Hematopoietic multipotent progenitor cell treated with erythropoietin and hydrocortisone succinate and interleukin-3 and kit ligand, for 17 days (in vitro differentiated cells): ENCODE data around the gene GPRC5B.
A peak's percentile ranks its signal among the peaks of the same experiment; 100 is the strongest.

Experiments used
- DNase-seq: peaks from one replicate; pipeline ENCODE4 v3.0.0-alpha.2; 2015; ENCODE audit warnings: low spot score

GPRC5B gene, protein sequence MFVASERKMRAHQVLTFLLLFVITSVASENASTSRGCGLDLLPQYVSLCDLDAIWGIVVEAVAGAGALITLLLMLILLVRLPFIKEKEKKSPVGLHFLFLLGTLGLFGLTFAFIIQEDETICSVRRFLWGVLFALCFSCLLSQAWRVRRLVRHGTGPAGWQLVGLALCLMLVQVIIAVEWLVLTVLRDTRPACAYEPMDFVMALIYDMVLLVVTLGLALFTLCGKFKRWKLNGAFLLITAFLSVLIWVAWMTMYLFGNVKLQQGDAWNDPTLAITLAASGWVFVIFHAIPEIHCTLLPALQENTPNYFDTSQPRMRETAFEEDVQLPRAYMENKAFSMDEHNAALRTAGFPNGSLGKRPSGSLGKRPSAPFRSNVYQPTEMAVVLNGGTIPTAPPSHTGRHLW

DNA sequence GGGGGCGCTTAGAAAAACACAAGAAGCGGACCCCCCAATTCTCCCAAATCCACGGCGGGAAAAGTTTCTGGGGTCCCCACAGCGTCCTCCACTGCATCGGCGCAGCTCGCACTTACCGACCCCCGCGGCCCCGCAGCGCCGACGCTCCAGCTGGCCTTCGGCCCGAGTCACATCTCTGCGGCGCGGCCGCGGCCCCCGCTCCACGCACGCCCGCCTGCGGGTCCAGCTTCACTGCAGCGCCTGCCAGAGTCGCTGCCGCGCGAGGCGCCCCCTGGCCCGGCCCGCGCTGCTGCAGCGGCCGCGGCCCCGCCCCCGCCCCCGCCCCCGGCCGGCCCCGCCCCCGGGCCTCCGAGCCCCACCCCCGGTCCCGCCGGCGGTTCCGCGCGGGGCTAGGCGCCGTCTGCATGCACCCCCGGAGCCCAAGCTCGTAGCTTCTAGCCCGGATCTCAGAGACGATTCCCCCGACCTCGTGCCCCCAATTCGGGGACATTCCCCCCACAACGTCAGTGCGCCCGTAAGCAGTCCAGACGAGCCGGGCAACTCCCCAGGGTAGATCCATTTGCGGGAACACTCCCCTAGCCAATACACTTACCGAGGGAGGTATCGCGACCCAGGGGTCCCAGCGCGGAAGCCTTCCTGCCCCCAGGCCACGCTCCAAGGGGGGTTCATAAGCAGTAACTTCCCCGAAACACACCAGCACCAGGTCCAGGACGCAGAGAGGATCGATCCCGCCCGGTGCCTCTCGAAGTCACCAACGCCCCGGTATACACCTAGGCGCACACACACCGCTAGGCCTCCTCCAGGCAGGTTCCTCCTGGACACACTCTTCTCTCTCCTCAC, at the start of gene GPRC5B:
Gene GPRC5B (minus strand): TSS at position 238 of the 840 bp plus-strand sequence. CDS start 12,003 bp downstream, outside the sequence.
- DNase-seq: no peak

DNA sequence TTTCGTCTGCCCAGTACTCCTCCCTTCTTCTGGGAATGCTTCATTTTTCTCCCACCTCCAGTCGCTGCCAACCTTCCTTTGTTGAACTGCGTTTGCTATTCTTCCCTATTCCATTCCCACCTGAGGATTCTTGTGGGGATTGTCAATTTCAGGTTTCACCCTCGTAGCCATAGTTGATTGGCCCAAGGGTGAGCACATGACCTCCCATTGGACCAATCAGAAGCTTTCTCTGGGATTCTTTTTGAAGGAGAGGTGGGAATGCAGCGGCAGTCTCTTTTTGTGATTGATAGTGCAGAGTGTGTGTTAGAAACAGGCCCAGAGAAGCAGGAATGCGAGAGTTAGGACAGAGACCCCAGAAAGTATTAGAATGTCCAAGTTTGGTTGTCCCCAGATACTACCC, 49.1 kb upstream of the GPRC5B start:
- no peak for DNase-seq

DNA sequence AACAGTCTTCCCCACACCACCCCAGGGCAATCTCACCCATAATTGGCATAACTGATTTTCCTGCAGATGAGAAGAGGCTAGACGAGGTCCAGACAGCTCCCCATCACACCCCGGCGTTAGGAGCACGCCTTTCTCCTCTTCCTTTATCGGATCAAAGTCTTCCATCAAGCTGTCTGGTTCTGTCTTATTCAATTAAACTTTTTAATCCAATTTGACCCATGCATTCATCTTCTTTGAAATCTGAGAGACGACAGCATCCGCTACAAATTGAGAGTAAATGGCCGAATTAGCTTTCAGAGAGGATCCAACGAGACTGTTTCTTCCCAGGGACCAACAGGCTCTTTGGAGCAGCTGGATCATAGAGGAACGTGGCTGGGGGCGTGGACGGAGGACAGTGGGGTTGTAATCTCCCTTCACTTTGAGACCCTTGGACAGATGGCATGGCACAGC, 44.4 kb upstream of the GPRC5B start:
- DNase-seq: no peak

DNA sequence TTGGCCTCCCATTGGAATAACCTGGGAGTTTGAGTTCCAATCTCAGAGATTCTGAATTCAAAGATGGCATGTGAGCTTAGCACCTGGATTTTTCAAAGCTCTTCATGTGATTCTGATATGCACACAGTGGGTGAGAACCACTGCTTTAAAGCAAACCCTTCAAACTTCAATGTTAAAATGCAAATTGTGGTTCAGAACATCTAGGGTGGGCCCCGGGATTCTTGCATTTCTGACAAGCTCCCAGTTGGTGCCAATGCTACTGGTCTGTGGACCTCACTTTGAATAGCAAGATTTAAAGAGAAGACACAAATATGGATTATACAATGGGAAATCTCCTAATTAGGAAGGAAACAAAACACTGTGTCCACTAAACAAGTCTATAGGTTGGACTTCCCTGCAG, 43.8 kb upstream of the GPRC5B start:
- DNase-seq: no peak

DNA sequence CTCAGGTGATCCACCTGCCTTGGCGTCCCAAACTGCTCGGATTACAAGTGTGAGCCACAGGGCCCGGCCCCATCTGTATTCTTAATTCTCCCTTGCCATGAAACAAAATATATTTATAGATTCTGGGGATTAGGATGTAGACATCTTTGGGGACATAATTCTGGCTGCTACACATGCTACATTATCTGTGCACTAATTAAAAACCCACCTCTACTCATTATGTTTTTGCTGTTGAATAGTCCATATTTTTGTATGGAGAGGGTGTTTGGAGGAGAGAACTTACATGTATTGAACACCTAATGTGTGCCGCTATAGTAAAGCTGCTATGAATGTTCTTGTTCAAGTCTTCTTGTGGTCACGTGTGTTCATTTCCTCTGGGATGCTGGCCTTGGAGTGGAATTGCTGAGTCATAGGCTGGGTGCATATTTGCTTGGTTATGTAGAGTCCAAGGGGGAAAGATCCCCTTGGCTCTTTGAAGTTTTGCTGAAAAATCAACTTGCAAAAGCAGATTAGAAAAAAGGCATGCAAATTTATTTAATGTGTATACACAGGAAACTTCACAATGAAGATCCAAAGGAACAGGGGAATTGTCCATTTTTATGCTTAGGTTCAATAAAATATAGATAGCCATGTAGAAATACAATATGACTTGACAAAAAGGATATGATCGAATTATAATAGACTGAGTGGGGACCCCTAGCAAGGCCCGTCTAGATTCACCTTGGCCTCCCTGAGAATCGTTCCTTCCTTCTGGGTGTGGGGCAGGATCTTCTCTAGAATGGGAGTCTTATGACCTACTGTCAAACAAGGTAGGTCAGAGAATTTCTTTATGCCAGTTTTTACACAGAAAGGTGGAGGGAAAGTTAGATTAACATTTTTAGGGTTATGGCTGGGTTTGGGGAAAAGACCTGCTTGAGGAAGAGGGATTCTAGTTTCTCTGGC, 42.1 kb upstream of the GPRC5B start:
- no peak for DNase-seq

DNA sequence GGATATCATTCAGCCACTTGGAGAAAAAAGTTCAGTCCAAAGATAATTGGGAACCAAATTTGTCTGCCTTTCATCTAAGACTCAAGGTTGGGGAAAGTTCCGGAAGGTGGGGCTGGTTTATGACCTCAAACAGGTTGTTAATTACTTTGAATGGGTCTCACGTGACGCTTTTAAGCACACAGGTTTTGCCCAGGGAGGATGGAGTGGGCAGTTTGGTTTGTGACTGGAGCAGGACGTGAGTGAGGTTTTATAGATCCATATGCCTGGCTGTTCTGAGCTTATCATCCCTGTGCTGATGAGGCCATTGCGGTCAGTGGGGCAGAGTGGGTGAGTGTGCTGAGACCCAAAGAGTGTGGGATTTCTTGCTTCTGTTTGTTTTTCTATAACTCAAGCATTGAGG, 38.7 kb upstream of the GPRC5B start:
- DNase-seq: no peak

DNA sequence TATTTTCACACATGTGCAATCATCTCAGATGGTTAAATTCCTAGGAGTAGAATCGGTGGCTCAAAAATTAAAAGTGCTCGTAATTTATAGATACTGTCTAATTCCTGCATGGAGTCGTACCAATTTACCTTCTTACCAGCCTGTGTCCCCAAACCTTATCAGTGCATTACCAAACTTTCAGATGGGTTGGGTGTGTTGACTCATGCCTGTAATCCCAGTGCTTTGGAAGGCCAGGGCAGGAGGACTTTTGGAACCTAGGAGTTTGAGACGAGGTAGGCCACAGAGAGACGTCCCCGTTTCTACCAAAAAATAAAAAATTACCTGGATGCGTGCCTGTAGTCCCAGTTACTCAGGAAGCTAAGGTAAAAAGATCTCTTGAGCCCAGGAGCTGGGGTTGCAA, 34.5 kb upstream of the GPRC5B start:
- no peak for DNase-seq

DNA sequence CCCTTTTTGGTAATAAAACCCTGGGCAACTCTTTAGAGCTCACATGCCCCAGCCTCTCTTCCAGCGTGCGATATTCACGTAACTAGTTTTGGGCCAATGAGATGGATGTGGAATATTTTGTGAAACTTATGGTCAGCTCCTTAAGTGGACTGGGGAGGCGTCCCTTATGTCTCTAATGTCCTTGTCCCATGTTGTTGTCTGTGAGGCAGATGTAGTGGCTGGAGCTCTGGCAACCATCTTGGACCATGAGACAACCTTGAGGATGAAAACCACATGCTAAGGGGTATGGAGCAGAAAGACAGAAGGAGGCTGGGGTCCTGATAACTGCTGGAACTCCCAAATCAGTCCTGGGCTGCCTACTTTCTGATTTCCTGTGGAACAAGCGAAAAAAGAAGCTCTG, 31.4 kb upstream of the GPRC5B start:
- no peak for DNase-seq

DNA sequence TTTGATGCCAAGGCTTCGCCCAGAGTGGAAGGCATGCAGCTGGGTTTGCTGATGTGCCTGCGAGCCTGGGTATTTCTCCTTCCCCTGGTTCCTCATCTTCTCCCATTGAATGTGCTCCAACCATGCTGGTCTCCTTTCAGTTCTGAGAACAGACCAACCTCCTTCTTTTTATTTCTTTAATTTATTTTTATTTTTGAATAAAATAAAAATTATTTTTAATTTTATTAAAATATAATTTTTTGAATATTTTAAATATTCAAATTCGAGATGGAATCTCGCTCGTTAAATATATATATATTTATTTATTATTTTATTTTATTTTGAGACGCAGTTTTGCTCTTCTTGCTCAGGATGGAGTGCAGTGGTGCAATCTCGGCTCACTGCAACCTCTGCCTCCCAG, 30.2 kb upstream of the GPRC5B start:
- DNase-seq: no peak

DNA sequence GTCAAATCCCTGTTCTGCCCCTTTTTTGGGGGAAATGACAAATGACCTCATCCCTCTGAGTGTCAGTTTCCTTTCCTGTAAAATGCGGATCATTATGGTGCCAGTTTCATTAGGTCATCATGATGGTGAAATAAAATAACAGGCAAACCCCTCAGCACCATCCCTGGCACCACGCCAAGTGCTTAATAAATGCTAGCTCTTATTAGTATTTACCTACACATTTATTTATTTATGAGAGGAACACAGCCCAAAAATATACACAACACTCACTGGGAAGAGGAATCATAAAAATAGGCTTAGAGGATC, 28.6 kb upstream of the GPRC5B start:
- DNase-seq: no peak

DNA sequence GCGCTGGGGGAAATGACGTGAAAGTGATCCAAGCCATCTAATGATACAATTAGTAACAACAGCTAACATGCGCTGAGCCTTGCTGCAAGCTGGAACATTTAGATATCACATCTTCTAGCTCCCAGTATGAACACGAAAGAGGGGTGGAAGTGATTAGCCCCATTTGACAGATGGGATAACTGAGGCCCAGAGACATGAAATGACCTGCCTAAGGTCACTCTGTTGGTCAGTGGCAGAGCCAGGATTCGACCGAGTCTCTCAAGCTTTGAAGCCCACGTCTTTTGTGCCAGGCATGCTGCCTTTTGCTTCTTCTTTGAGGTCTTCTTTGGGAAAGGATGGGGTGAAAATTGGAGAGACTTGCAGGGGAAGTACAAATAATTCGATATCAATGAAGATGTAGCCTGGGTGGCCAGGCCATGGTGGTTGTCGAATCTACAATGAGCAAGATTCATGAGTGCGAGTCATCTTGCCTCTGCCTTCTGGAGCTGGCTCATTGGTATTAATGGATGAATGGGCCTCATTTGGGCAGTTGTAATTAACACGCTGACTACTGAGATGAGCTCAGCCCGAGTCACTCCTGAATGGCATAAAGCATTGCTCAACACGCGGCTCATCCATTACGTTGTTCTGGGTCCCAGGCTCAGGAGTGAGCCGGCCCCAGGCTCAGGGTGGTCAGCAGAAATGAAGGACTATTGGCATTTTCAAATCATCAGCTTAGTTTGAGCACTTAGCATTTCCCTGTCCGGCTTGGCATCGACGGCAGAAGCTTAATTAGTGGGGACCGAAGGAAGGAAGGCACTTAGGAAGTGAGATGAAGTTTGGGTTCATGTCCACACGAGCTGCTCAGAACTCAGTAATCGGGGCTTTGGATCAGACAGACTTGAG, 28.0 kb upstream of the GPRC5B start:
- no peak for DNase-seq

DNA sequence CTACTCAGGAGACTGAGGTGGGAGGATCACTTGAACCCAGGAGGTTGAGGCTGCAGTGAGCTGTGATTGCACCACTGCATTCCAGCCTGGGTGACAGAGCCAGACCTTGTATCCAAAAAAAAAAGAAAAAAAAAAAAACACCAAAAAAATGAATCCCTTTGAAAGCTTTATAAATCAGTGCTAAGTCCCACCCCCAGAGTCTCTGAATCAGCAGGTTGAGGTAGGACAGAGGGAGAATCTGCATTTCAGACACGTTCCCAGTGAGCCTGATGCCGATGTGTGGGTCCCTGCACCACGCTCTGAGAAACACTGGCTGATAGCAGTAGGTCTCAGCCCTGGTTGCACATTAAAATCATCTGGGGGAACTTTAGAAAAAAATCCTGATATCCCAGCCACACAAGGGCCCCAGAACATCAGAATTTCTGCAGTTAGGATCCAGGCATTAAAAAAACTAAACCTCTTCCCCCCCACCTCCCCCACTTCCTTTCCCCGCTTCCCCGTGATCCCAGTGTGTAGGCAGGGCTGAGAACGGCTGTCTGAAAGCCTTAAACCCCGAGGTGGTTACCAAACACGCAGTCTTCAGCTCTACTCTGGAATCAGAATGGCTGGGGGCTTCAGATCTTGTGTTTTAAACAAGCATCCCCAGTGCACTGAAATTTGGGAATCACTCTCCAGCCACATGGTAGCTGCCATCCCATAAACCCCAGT, 27.3 kb upstream of the GPRC5B start:
- DNase-seq: no peak

DNA sequence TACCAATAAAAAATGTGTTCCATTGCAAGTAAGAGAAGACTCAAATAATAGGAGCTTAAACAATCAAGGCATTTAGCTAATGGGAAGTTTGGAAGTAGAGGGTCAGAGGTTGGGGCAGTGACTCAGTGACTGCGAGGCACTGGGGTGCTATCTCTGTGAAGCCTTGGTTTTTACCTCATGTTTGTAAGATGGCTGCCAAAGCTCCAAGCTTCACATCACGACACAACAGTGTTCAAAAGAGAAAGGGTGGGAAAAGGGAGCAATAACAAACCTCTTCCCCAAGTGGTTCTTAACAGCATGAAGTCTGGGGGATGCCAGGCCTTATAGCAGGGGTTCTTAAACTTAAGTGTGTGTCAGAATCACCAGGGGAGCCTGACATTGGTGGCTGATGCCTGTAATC, 26.6 kb upstream of the GPRC5B start:
- no peak for DNase-seq

DNA sequence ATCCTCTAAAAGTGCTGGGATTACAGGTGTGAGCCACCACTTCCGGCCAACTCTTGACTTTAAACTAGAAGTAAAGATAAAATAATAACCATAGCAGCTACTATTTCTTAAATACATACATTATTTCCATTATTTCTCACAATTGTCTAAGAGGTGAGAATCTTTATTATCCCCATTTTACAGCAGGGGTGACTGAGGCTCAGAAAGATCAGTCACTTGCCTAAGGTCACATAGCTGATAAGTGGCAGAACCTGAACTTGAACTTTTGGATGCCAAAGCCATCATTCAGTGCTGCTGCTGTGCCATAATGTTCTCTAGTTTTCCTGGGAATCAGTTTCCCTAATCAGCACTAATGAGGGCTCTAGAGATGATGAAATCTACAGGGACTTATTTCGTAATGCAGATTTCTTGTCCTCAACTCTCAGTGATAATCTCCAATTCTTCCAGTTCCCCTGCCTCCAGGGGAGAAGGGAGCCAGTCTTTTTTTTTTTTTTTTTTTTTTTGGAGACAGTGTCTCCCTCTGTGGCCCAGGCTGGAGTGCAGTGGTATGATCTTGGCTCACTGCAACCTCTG, 25.2 kb upstream of the GPRC5B start:
- DNase-seq: no peak

DNA sequence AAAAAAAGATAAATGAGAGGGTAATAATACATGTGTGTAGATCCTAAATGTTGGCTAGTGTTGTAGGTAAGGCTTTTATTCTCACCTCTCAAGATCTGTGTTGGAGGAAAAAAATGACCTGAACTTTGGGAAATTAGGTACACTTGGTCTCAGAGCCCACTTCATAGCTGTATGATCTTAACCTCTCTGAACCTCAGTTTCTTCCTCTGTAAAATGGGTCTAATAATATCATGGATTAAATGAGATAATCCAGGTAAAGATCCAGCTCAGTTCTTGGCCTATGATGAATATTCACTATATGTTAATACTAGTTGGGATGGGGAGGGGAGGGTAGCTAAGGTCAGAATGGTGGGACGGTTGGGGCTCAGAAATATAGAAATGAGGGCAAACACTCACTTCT, 24.3 kb upstream of the GPRC5B start:
- DNase-seq: no peak

DNA sequence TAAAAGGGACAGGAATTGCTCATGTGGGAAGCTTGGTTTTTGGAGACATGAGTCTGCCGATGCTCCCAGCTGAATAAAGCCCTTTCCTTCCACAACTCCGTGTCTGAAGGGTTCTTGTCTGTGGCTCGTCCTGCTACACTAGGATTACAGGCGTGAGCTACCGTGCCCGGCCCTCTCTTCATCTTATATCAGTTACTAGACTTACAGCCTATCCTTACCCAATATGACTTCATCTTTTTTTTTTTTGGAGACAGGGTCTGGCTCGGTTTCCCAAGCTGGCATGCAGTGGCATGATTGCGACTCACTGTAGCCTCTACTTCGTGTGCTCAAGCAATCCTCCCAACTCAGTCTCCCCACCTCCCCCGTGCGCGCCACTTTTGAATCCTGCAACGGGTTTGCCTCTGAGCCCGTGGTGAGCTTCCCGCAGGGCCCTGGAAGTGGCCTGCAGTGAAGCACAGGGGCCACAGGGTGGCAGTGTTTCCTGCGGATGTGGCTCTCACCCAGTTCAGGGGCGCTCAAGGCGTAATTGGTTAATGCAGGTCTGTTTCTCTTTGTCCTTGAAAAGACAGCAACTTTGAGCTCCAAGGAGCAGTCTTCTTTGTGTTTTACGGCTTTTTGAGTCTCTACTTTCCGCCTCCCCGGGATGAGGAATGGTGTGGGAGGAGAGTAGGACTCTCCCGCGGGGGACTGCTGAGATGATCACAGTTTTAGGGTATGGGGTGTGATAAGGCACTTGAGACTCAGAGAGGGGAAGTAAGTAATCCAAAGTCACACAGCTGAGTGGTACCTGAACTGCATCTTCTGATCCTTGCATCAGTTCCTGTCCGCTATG, 22.7 kb upstream of the GPRC5B start:
- DNase-seq: peak; percentile 32

DNA sequence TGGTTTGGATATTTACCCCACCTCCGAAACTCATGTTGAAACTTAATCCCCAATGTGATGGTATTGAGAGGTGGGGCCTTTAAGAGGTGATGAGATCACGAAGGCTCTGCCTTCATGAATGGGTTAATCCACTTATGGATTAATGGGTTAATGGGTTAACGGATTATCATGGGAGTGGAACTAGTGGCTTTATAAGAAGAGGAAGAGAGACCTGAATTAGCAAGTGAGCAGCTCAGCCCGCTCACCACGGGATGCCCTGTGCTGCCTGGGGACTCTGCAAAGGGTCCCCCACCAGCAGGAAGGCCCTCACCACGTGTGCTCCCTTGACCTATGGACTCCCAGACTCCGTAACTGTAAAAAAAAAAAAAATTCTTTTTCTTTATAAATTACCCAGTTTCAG, 16.5 kb upstream of the GPRC5B start:
- DNase-seq: no peak

DNA sequence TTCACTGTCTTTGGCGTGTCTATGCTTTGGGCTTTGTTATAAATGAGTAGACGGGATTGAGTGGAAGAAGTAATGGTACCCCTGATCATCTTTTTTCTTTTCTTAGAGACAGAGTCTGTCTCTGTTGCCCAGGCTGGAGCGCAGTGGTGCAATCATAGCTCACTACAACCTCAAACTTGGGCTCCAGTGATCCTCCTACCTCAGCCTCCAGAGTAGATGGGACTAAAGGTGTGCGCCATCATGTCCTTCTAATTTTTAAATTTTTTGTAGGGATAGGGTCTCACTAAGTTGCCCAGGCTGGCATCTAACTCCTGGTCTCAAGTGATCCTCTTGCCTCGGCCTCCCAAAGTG, 14.9 kb upstream of the GPRC5B start:
- DNase-seq: no peak

DNA sequence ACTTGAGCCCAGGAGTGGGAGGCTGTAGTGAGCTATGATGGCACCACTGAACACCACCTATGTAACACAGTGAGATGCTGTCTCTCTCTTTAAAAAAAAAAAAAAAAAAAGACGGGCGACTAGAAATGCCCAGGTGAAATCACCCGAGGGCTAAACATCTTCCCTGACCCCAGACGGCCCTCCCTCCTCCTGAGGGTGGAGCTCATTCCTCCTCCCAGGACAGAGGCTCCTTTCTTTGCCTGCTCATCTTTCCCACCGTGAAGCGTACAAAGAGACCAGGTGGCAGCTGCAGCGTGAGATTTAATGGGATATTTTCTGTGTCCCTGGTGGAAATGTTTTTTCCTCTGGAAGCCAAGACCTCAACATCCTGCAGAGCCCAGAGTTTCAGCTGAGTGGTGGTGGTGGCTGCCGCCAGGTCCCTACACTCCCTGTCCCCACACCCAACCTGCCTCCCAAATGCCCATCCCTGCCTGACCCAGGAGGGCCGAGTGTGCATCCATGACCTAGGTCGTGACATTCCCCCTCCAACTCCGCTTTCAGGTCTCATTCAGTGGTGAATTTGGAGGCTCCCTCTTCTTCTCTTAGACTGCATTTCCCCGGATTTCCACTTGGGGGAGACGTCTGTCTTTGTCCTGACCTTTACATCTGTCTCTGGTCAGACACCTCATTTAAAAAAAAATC, 14.4 kb upstream of the GPRC5B start:
- DNase-seq: peak; percentile 13
